Measurements from ENCODE around the gene ABCC12.

The ABCC12 gene

DNA sequence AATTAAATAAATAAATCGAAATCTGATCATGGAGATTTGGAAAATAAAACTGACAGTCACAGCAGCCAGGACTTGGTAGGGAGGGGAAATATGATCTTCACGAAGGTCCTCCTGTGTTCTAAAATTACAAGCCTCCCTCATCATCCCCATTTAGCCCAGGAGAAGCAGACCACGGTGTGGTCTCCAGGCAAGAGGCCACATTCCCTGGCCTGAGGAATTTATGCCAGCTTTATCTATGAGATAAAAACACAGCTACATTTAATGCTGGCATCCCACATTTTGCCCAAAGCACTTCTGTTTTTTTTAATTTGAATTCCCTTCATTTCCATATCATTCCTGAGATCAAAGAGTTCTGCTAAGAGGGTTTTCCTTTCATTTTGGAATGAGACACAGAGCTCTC, 43.2 kb downstream of the ABCC12 start:
- Mint-ChIP-seq H3K4me1 (ENCODE audit: low read depth) (no peaks in the 10 kb centered on the region), H3K36me3 (ENCODE audit: low read depth) (no peaks in the 10 kb centered on the region), H3K27ac (no peak overlapping the region), H3K4me3 (no peak overlapping the region), H3K9me3 (no peaks in the 10 kb centered on the region), H3K27me3 (ENCODE audit: low read depth) (peaks cover 4% of the 10 kb centered on the region)

DNA sequence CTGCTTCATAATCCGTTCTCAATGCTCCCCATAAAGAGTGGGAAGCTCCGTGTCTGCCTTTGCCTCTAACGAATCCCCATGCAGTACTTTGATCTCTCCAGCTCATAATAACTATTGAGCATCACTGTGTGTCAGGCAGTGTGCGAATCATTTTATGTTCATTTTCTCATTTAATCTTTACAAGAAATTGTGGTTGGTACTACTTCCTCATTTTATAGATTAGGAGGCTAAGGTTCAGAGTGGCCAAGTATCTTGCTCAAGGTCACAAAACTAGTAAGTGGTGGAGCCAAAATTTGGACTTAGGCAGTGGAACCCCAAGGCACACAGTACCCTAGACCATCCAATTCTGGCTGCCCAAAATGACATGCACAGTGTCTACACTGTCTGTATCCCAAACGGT, 44.8 kb downstream of the ABCC12 start:
- Mint-ChIP-seq H3K4me3 (no peak overlapping the region), H3K4me1 (ENCODE audit: low read depth) (no peaks in the 10 kb centered on the region), H3K36me3 (ENCODE audit: low read depth) (no peaks in the 10 kb centered on the region), H3K27me3 (ENCODE audit: low read depth) (peaks cover 4% of the 10 kb centered on the region), H3K9me3 (no peaks in the 10 kb centered on the region), H3K27ac (no peak overlapping the region)

DNA sequence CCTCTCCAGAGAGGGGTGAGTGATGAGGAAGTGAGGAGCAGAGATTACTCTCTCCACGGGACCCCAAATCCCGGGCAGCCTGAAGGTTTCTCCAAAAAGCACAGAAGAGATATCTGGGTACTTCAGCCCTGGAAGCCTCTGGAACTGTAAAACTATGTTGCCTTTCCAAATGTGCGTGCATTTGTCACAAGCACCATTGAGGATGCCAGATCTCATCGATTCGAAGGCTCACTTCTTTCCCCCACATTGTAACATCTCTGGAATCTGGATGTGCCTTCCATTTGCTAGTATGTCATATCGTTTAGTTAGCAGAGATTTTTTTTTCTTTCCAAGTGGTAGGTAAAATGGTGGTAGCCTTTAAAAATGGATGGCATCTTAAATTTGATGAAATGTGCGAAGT, 45.8 kb downstream of the ABCC12 start:
- Mint-ChIP-seq H3K27ac (no peak overlapping the region), H3K9me3 (no peaks in the 10 kb centered on the region), H3K4me3 (no peak overlapping the region), H3K27me3 (ENCODE audit: low read depth) (peaks cover 4% of the 10 kb centered on the region), H3K4me1 (ENCODE audit: low read depth) (no peaks in the 10 kb centered on the region), H3K36me3 (ENCODE audit: low read depth) (no peaks in the 10 kb centered on the region)

DNA sequence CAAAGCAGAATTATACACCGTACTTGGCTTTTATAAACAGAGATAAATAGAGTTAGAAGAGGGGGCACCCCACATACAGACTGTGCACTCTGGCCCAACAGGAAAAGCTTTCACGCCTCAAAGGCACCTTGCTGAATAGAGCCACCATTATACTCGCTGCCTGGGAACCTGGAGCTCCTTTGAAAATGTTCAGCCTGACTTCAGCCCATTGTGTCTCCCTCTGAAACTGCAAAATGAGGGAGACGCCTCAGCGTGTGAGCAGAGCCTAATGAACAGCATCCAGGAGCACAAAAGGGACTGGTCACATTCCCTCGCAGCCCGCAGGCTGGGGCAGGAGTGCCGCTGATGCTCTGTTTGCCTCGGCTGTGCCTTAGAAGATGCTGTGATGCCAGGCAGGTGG, 46.3 kb downstream of the ABCC12 start:
- peaks cover 4% of the 10 kb centered on the region for H3K27me3 Mint-ChIP-seq (ENCODE audit: low read depth)
- H3K27ac Mint-ChIP-seq = no peak overlapping the region
- H3K4me1 Mint-ChIP-seq (ENCODE audit: low read depth) = no peaks in the 10 kb centered on the region
- no peak overlapping the region for H3K4me3 Mint-ChIP-seq
- H3K9me3 Mint-ChIP-seq = no peaks in the 10 kb centered on the region
- no peaks in the 10 kb centered on the region for H3K36me3 Mint-ChIP-seq (ENCODE audit: low read depth)

DNA sequence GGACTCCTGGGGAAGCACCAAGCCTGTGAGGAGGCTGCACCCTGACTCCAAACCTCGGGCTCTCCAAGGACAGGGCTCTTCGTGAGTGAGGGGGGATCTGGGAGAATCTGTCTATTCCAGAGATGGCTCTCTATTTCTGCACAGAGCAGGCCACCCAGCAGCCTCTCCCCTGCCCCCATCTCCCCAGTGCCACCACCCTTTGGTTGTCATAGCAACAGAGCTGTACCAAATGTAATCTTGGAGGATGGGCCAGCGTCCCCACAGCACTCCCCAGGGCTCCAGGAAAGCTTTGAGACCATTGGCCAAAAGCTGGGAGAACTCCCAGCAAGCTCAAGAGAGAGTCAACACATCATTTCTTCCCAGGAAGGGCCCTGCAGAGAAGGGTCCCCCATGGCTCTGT, 49.3 kb downstream of the ABCC12 start:
- Mint-ChIP-seq H3K27ac (no peak overlapping the region), H3K36me3 (ENCODE audit: low read depth) (no peaks in the 10 kb centered on the region), H3K9me3 (no peaks in the 10 kb centered on the region), H3K4me3 (no peak overlapping the region), H3K4me1 (ENCODE audit: low read depth) (no peaks in the 10 kb centered on the region), H3K27me3 (ENCODE audit: low read depth) (peaks cover 2% of the 10 kb centered on the region)
